H1 (cell line): ENCODE measurements around the gene ARID1B. TPM values are rescaled to one million over a fixed set of nuclear protein-coding genes. Genes with fewer than 3 reads are reported as not detected.

Source experiments
- CTCF ChIA-PET: fragments of 300-600 bp; sonication (Branson Sonifier 250); formaldehyde crosslinking; loops from one replicate; lab custom pipeline; 2021; ENCODE audit not compliant: partially characterized antibody; lab: Charles Lee
- POLR2A ChIA-PET: fragments of 300-600 bp; sonication (Branson Sonifier 250); formaldehyde crosslinking; loops from one replicate; lab custom pipeline; 2021; ENCODE audit warnings: inconsistent platforms; ENCODE audit not compliant: partially characterized antibody; lab: Charles Lee
- DNase-seq, 2 experiments: peaks; one replicate each; pipeline versions ENCODE4 v3.0.0 to v3.0.0-alpha.2; 2010 to 2022; ENCODE audit warnings: low spot score in 2 of 2, low read depth in 1 of 2, mixed read lengths in 1 of 2
- FAIRE-seq: peaks from 2 replicates; lab custom pipeline; 2011; peaks lifted over from hg19 to GRCh38; lab: Jason Lieb, UNC
- H2AFZ ChIP-seq: 2 replicates; pipeline ENCODE4 v1.8.1; 2012; ENCODE audit warnings: low read length, inconsistent platforms
- H2AK5ac ChIP-seq: 2 replicates; pipeline ENCODE4 v1.6.1; 2013; ENCODE audit warnings: low read depth, low read length
- H2BK120ac ChIP-seq: replicated peaks from 2 replicates; pipeline ENCODE3; 2013; ENCODE audit warnings: low read depth, low read length, inconsistent platforms
- H2BK12ac ChIP-seq: 2 replicates; pipeline ENCODE4 v1.6.1; 2013; ENCODE audit warnings: low read depth, low read length
- H2BK15ac ChIP-seq: 2 replicates; pipeline ENCODE4 v1.6.1; 2013; ENCODE audit warnings: low read length
- H2BK20ac ChIP-seq: 2 replicates; pipeline ENCODE4 v1.6.1; 2013; ENCODE audit warnings: low read length
- H2BK5ac ChIP-seq: 2 replicates; pipeline ENCODE4 v1.6.1; 2013; ENCODE audit warnings: low read depth, low read length
- H3K14ac ChIP-seq: 2 replicates; pipeline ENCODE4 v1.6.1; 2013; ENCODE audit warnings: inconsistent platforms; ENCODE audit not compliant: insufficient read length
- H3K18ac ChIP-seq: 2 replicates; pipeline ENCODE4 v1.6.1; 2013; ENCODE audit warnings: low read length; ENCODE audit errors: extremely low read depth
- H3K23ac ChIP-seq: 2 replicates; pipeline ENCODE4 v1.6.1; 2013; ENCODE audit warnings: inconsistent platforms; ENCODE audit not compliant: insufficient read length
- H3K23me2 ChIP-seq: 2 replicates; pipeline ENCODE4 v1.6.1; 2013; ENCODE audit warnings: low read depth, low read length
- H3K27ac ChIP-seq: 2 replicates; pipeline ENCODE4 v1.6.1; 2011; ENCODE audit warnings: low read depth, low read length, inconsistent platforms
- H3K27me3 ChIP-seq, 4 experiments: replicated peaks in 1 of 4; 1 replicate in 1 of 4; 2 replicates in 3 of 4; pipeline versions ENCODE4 v1.6.1 to v1.8.1; 2011 to 2013; ENCODE audit warnings: low read length in 3 of 4, mild to moderate bottlenecking in 3 of 4, inconsistent platforms in 2 of 4, mixed read lengths in 2 of 4, moderate library complexity in 1 of 4; ENCODE audit not compliant: control insufficient read depth in 3 of 4, insufficient read depth in 3 of 4; ENCODE audit errors: extremely low read depth in 1 of 4
- H3K36me3 ChIP-seq, 4 experiments: 2 replicates each; pipeline versions ENCODE4 v1.6.1 to v1.8.1; 2011 to 2013; ENCODE audit warnings: mild to moderate bottlenecking in 4 of 4, low read length in 3 of 4, moderate library complexity in 2 of 4, control low read depth in 1 of 4, inconsistent platforms in 1 of 4; ENCODE audit not compliant: insufficient read depth in 4 of 4, control insufficient read depth in 2 of 4
- H3K4ac ChIP-seq: replicated peaks from 2 replicates; pipeline ENCODE3; 2013; ENCODE audit warnings: low read length, low read depth, mixed read lengths, inconsistent platforms; ENCODE audit not compliant: insufficient read length
- H3K4me1 ChIP-seq, 4 experiments: replicated peaks in 1 of 4; 1 replicate in 1 of 4; 2 replicates in 3 of 4; pipeline versions ENCODE4 v1.6.1 to v1.8.1; 2011 to 2013; ENCODE audit warnings: low read length in 3 of 4, inconsistent platforms in 2 of 4, mixed read lengths in 1 of 4; ENCODE audit not compliant: insufficient read depth in 4 of 4, control insufficient read depth in 3 of 4
- H3K4me2 ChIP-seq, 2 experiments: 2 replicates each; pipeline versions ENCODE4 v1.6.1 to v1.8.1; 2011 to 2013; ENCODE audit warnings: low read depth in 2 of 2, low read length in 2 of 2, control low read depth in 1 of 2, inconsistent platforms in 1 of 2, mild to moderate bottlenecking in 1 of 2; ENCODE audit not compliant: insufficient read depth in 1 of 2
- H3K4me3 ChIP-seq, 4 experiments: fragments of 200-600, 300-600 bp in 1 of 4; sonication (generic), shearing (Covaris generic), sonication (Bioruptor Twin) in 1 of 4; 2 replicates each; pipeline versions ENCODE4 v1.5.1 to v1.8.1; 2011 to 2016; ENCODE audit warnings: low read length in 4 of 4, low read depth in 3 of 4, control low read depth in 2 of 4, inconsistent platforms in 2 of 4, mild to moderate bottlenecking in 2 of 4, mixed read lengths in 1 of 4, moderate library complexity in 1 of 4; ENCODE audit not compliant: insufficient read depth in 2 of 4; ENCODE audit errors: extremely low read depth in 1 of 4
- H3K56ac ChIP-seq: replicated peaks from 2 replicates; pipeline ENCODE3; 2013; ENCODE audit warnings: low read depth, mild to moderate bottlenecking, mixed read lengths, low read length, inconsistent platforms; ENCODE audit not compliant: insufficient read length
- H3K79me1 ChIP-seq: 2 replicates; pipeline ENCODE4 v1.6.1; 2013; ENCODE audit warnings: low read depth, low read length, control low read depth
- H3K79me2 ChIP-seq, 2 experiments: 2 replicates each; pipeline versions ENCODE4 v1.6.1 to v1.8.1; 2012 to 2013; ENCODE audit warnings: low read length in 2 of 2, mild to moderate bottlenecking in 2 of 2, inconsistent platforms in 1 of 2; ENCODE audit not compliant: insufficient read depth in 2 of 2, control insufficient read depth in 1 of 2
- H3K9ac ChIP-seq, 4 experiments: replicated peaks in 1 of 4; 1 replicate in 1 of 4; 2 replicates in 3 of 4; pipeline versions ENCODE4 v1.6.1 to v1.8.1; 2011 to 2013; ENCODE audit warnings: low read depth in 3 of 4, low read length in 3 of 4, control low read depth in 2 of 4, mild to moderate bottlenecking in 2 of 4, moderate library complexity in 2 of 4, inconsistent platforms in 1 of 4; ENCODE audit errors: extremely low read depth in 1 of 4
- H3K9me3 ChIP-seq, 2 experiments: 2 replicates each; pipeline versions ENCODE4 v1.6.1 to v1.8.1; 2012 to 2013; ENCODE audit warnings: mild to moderate bottlenecking in 2 of 2, moderate library complexity in 2 of 2, control low read depth in 1 of 2, inconsistent platforms in 1 of 2, low read depth in 1 of 2, low read length in 1 of 2, mixed read lengths in 1 of 2; ENCODE audit not compliant: insufficient read depth in 2 of 2
- H4K20me1 ChIP-seq, 2 experiments: replicated peaks in 1 of 2; 2 replicates each; pipeline versions ENCODE3 to v1.8.1; 2011 to 2013; ENCODE audit warnings: inconsistent platforms in 2 of 2, low read length in 2 of 2, mild to moderate bottlenecking in 1 of 2; ENCODE audit not compliant: insufficient read depth in 2 of 2, control insufficient read depth in 1 of 2
- H4K5ac ChIP-seq: 2 replicates; pipeline ENCODE4 v1.6.1; 2013; ENCODE audit warnings: low read length, low read depth, mixed read lengths, inconsistent platforms; ENCODE audit not compliant: insufficient read length
- H4K8ac ChIP-seq: 2 replicates; pipeline ENCODE4 v1.8.0; 2013; ENCODE audit warnings: mild to moderate bottlenecking, moderate library complexity, low read length, inconsistent platforms; ENCODE audit not compliant: insufficient read depth; ENCODE audit errors: extremely low read depth
- H4K91ac ChIP-seq: replicated peaks from 2 replicates; pipeline ENCODE3; 2013; ENCODE audit warnings: low read length, mixed read lengths, inconsistent platforms; ENCODE audit not compliant: insufficient read length
- CEBPB ChIP-seq: IDR thresholded peaks from 2 replicates; pipeline ENCODE4 v1.6.1; 2012; ENCODE audit warnings: low read depth, low read length
- SP1 ChIP-seq: IDR thresholded peaks from 2 replicates; pipeline ENCODE4 v1.6.1; 2011; ENCODE audit warnings: low read depth, low read length
- ZNF274 ChIP-seq: IDR thresholded peaks from 2 replicates; pipeline ENCODE4 v1.7.0; 2012; ENCODE audit warnings: low read length, borderline replicate concordance; ENCODE audit errors: extremely low read depth
- whole genome bisulfite sequencing, 2 experiments: shearing (Covaris generic) in 1 of 2; methylation state at CpG; one replicate each; pipeline versions ENCODE4 v1.1.6 to v1.1.7; 2013 to 2015; ENCODE audit warnings: low lambda C conversion rate in 2 of 2, mixed read lengths in 2 of 2, inconsistent platforms in 1 of 2, low coverage in 1 of 2, missing lambda C conversion rate in 1 of 2; ENCODE audit not compliant: insufficient replicate concordance in 2 of 2, insufficient coverage in 1 of 2, insufficient read length in 1 of 2; ENCODE audit errors: extremely low coverage in 1 of 2, missing lambda C conversion rate in 1 of 2; 5-methylcytosine and 5-hydroxymethylcytosine counted together
- polyA plus RNA-seq, 7 experiments: library from polyadenylated mRNA; depleted of rRNA in 3 of 7; stranded (reverse) in 5 of 7; unstranded in 2 of 7; fragments of >200 nt in 5 of 7; fragments of 200-250 nt in 2 of 7; gene quantifications; 1 replicate in 5 of 7; 2 replicates in 1 of 7; 4 replicates in 1 of 7; pipeline versions ENCODE4 v1.2.1 to v1.2.3, GENCODE V29; 2011 to 2013; ENCODE audit warnings: missing spikeins in 2 of 7, mixed read lengths in 2 of 7
- total RNA-seq: library from RNA; stranded (reverse); fragmentation: NEBNext Ultra II Directional; extraction: Animal tissue kit (Norgen Biotek cat#: 25700); gene quantifications from 2 replicates; pipeline ENCODE4 v1.2.1, GENCODE V29; 2021

ARID1B gene
- total and polyA plus RNA-seq, 2 of the 8 experiments (the other 6 are each of a cell fraction or from before 2014, with no cell fraction given), result 24.3 to 70.3 TPM

GRCh38 chr6:157205473-157206358, 428.5 kb downstream of the ARID1B start:
- ChIA-PET CTCF (interaction anchor here (1.1 kb wide), 1 partner anchor 30 kb away, joined by 3 read pairs; no protein-coding TSS in a partner anchor), POLR2A (interaction anchor here (1.0 kb wide), 1 partner anchor 22 kb away, joined by 3 read pairs; no protein-coding TSS in a partner anchor)
- Histone ChIP-seq H3K4me1 (no peaks in the 10 kb centered on the region), H4K91ac (no peak overlapping the region), H3K4me3 (no peak overlapping the region), H2AFZ (no peak overlapping the region), H3K4me2 (no peak overlapping the region), H2BK20ac (no peak overlapping the region), H3K9me3 (no peaks in the 10 kb centered on the region), H3K14ac (no peak overlapping the region), H3K27me3 (no peaks in the 10 kb centered on the region), H4K20me1 (peaks cover 0 to 2% of the 10 kb centered on the region in 2 experiments), H3K4ac (no peak overlapping the region), H3K56ac (no peak overlapping the region), H2BK120ac (no peak overlapping the region), H4K5ac (no peak overlapping the region), H3K27ac (no peak overlapping the region), H3K23ac (no peak overlapping the region), H4K8ac (no peak overlapping the region), H2BK12ac (no peak overlapping the region), H3K36me3 (peaks cover 5 to 64% (median 24%) of the 10 kb centered on the region in 4 experiments), H2AK5ac (no peak overlapping the region), H3K23me2 (no peaks in the 10 kb centered on the region), H2BK5ac (peak overlapping the region; percentile 28; the same call in 1 of the 2 replicates), H2BK15ac (no peak overlapping the region), H3K79me1 (no peaks in the 10 kb centered on the region), H3K18ac (no peak overlapping the region), H3K9ac (no peak overlapping the region), H3K79me2 (no peaks in the 10 kb centered on the region)
- WGBS, 2 experiments, result 88% methylated on average over 11 of the region's 11 CpGs; no CpG with 5 or more reads in 1 of the 2 experiments
- no peak for DNase-seq
- FAIRE-seq, result no peak
- TF ChIP-seq SP1 (no peak), CEBPB (no peak), ZNF274 (no peak)
